ENCODE measurements around the gene BMPR1A. TPM values are rescaled to one million over a fixed set of nuclear protein-coding genes. Genes with fewer than 3 reads are reported as not detected.
"Not testable (repeated sequence)": the region's sequence is repeated elsewhere in the genome, so short reads cannot be mapped to it uniquely, and the experiment has no call there.

BMPR1A gene
- total RNA-seq, 1 donor from 2014 or later: 11.8 TPM

- Mint-ChIP-seq H3K27me3 (no peaks in the 10 kb centered on the region), H3K27ac (no peak overlapping the region), H3K9me3 (peaks cover 10% of the 10 kb centered on the region), H3K36me3 (ENCODE audit: low read depth) (no peaks in the 10 kb centered on the region), H3K4me3 (no peak overlapping the region), H3K4me1 (no peaks in the 10 kb centered on the region)
- ATAC-seq (ENCODE audit: low read depth): no peak
- CTCF ChIA-PET: no interaction called here
- no peak for DNase-seq
- POLR2A ChIA-PET: no interaction called here
- no peak for TF ChIP-seq CTCF (IDR thresholded peaks at IDR 0.05)
- intact Hi-C loops (cut with micrococcal nuclease): no loop called here
Observed at GRCh38 chr10:86952106-86952505, 195.7 kb downstream of the BMPR1A start.

- POLR2A ChIA-PET; ATAC-seq (ENCODE audit: low read depth); H3K4me3 Mint-ChIP-seq; DNase-seq; H3K27me3 Mint-ChIP-seq; intact Hi-C loops (cut with micrococcal nuclease); H3K4me1 Mint-ChIP-seq; H3K9me3 Mint-ChIP-seq; H3K27ac Mint-ChIP-seq; CTCF ChIA-PET; H3K36me3 Mint-ChIP-seq (ENCODE audit: low read depth): not testable (repeated sequence)
Observed at GRCh38 chr10:86952697-86953096, 196.3 kb downstream of the BMPR1A start.

GRCh38 chr10:86953747-86954680, 197.6 kb downstream of the BMPR1A start:
- Mint-ChIP-seq H3K4me3 (no peak overlapping the region), H3K4me1 (no peaks in the 10 kb centered on the region), H3K27ac (no peak overlapping the region), H3K27me3 (no peaks in the 10 kb centered on the region), H3K36me3 (ENCODE audit: low read depth) (no peaks in the 10 kb centered on the region), H3K9me3 (peaks cover 10% of the 10 kb centered on the region)
- no peak for ATAC-seq (ENCODE audit: low read depth)
- intact Hi-C loops (cut with micrococcal nuclease): no loop called here
- no peak for TF ChIP-seq CTCF (IDR thresholded peaks at IDR 0.05)
- ChIA-PET CTCF (no interaction called here), POLR2A (no interaction called here)
- no peak for DNase-seq

GRCh38 chr10:86954681-86955500, 198.5 kb downstream of the BMPR1A start:
- H3K4me3 Mint-ChIP-seq: no peak overlapping the region
- POLR2A ChIA-PET: no interaction called here
- CTCF ChIA-PET: no interaction called here
- H3K27me3 Mint-ChIP-seq: no peaks in the 10 kb centered on the region
- no peak for ATAC-seq (ENCODE audit: low read depth)
- no peaks in the 10 kb centered on the region for H3K4me1 Mint-ChIP-seq
- intact Hi-C loops (cut with micrococcal nuclease): no loop called here
- TF ChIP-seq CTCF (IDR thresholded peaks at IDR 0.05): no peak
- H3K27ac Mint-ChIP-seq: no peak overlapping the region
- no peaks in the 10 kb centered on the region for H3K36me3 Mint-ChIP-seq (ENCODE audit: low read depth)
- peaks cover 10% of the 10 kb centered on the region for H3K9me3 Mint-ChIP-seq
- DNase-seq: no peak

- peaks cover 2% of the 10 kb centered on the region for H3K4me1 Mint-ChIP-seq
- no peak for ATAC-seq (ENCODE audit: low read depth)
- DNase-seq: no peak
- H3K36me3 Mint-ChIP-seq (ENCODE audit: low read depth): no peaks in the 10 kb centered on the region
- no peak for TF ChIP-seq CTCF (IDR thresholded peaks at IDR 0.05)
- CTCF ChIA-PET: no interaction called here
- peaks cover 10% of the 10 kb centered on the region for H3K9me3 Mint-ChIP-seq
- no peak overlapping the region for H3K4me3 Mint-ChIP-seq
- intact Hi-C loops (cut with micrococcal nuclease): no loop called here
- no peak overlapping the region for H3K27ac Mint-ChIP-seq
- POLR2A ChIA-PET: no interaction called here
- peaks cover 2% of the 10 kb centered on the region for H3K27me3 Mint-ChIP-seq
Observed at GRCh38 chr10:86955501-86956194, 199.2 kb downstream of the BMPR1A start.

All from activated B cell treated with CpG ODN at 0.5 μM for 24 hours (primary cell).